GM12878 (cell line): ENCODE measurements around the gene ZER1. TPM values are rescaled to one million over a fixed set of nuclear protein-coding genes. Genes with fewer than 3 reads are reported as not detected.

Experiments
- ATF7 ChIP-seq: fragments of 450-650 bp; IDR thresholded peaks from 2 replicates; pipeline ENCODE4 v1.6.1; 2016; ENCODE audit warnings: low read depth, mild to moderate bottlenecking
- CBFB ChIP-seq: IDR thresholded peaks from 2 replicates; pipeline ENCODE4 v1.6.1; 2016; ENCODE audit warnings: antibody characterized with exemption, low read depth
- CEBPZ ChIP-seq: fragments of 150-350 bp; IDR thresholded peaks from 2 replicates; pipeline ENCODE4 v1.6.1; 2016; ENCODE audit warnings: low read depth, low read length
- CHD4 ChIP-seq: fragments of 200-600 bp; sonication (generic); IDR thresholded peaks from 2 replicates; pipeline ENCODE4 v1.6.1; 2016; ENCODE audit warnings: mild to moderate bottlenecking
- CTCF ChIP-seq, 3 experiments: IDR thresholded peaks in 2 of 3; conservative IDR thresholded peaks in 1 of 3; 2 replicates each; pipeline ENCODE4 v1.5.1; 2011; ENCODE audit warnings: low read depth in 3 of 3, low read length in 3 of 3, mild to moderate bottlenecking in 3 of 3, control low read depth in 2 of 3, moderate library complexity in 2 of 3, inconsistent platforms in 1 of 3, mixed read lengths in 1 of 3; ENCODE audit not compliant: control insufficient read depth in 2 of 3, insufficient read depth in 1 of 3; ENCODE audit errors: extremely low read depth in 1 of 3
- MTA2 ChIP-seq: fragments of 450-650 bp; IDR thresholded peaks from 2 replicates; pipeline ENCODE4 v1.6.1; 2016; ENCODE audit warnings: low read depth, mild to moderate bottlenecking, moderate library complexity
- NBN ChIP-seq: fragments of 450-650 bp; IDR thresholded peaks from 2 replicates; pipeline ENCODE4 v1.6.1; 2016
- NFYB ChIP-seq: IDR thresholded peaks from 2 replicates; pipeline ENCODE4 v1.6.1; 2011; ENCODE audit warnings: low read depth, mild to moderate bottlenecking, low read length, improper control_type of control experiment, moderate library complexity; ENCODE audit not compliant: insufficient read depth
- RAD21 ChIP-seq: IDR thresholded peaks from 2 replicates; pipeline ENCODE4 v1.6.1; 2011; ENCODE audit warnings: mild to moderate bottlenecking, low read depth, low read length, moderate library complexity; ENCODE audit not compliant: insufficient read depth
- SMAD5 ChIP-seq: IDR thresholded peaks from 2 replicates; pipeline ENCODE4 v1.6.1; 2016; ENCODE audit warnings: antibody characterized with exemption, low read depth
- SREBF2 ChIP-seq: IDR thresholded peaks from 2 replicates; pipeline ENCODE4 v1.6.1; 2012; ENCODE audit warnings: mild to moderate bottlenecking, low read length
- SUPT20H ChIP-seq: IDR thresholded peaks from 2 replicates; pipeline ENCODE4 v1.6.1; 2011; ENCODE audit warnings: low read depth, mild to moderate bottlenecking, low read length, moderate library complexity, borderline replicate concordance; ENCODE audit not compliant: control insufficient read depth
- polyA plus RNA-seq, 11 experiments: library from polyadenylated mRNA; depleted of rRNA in 4 of 11; unstranded in 6 of 11; stranded (reverse) in 5 of 11; fragments of >200 nt; fragmentation: Nextera tagmentation in 4 of 11; fragmentation: Illumina TruSeq in 1 of 11; extraction: Ambion mirVana in 4 of 11; extraction: Trizol in 1 of 11; gene quantifications; 1 replicate in 1 of 11; 2 replicates in 10 of 11; pipeline versions ENCODE4 v1.2.1 to v1.2.3, GENCODE V29; 2011 to 2016; ENCODE audit warnings: inconsistent platforms in 2 of 11, missing spikeins in 2 of 11, low read depth in 1 of 11
- total RNA-seq, 4 experiments: library from RNA; depleted of rRNA in 3 of 4; stranded (reverse); fragments of >200 nt in 3 of 4; fragmentation: Illumina TruSeq in 1 of 4; extraction: Trizol in 1 of 4; gene quantifications; 2 replicates each; pipeline versions ENCODE4 v1.2.1 to v1.2.3, GENCODE V29; 2013 to 2021

The ZER1 gene
- total and polyA plus RNA-seq, 10 of the 15 experiments (the other 5 are each of a cell fraction or from before 2014, with no cell fraction given): 0.32 to 16.9 (median 7.9) TPM

- TF ChIP-seq CTCF (IDR thresholded peaks at IDR 0.05 in 2 of 3, conservative IDR thresholded peaks at IDR 0.05 in 1 of 3; ENCODE audit: control insufficient read depth in 2 of 3, extremely low read depth in 1 of 3, insufficient read depth in 1 of 3, low read depth in 3 of 3, low read length in 3 of 3) (peak; percentile 33 to 44 (median 39); a peak in 4 of 6 replicates), RAD21 (0 out of 2 replicates have a peak, but pooled peaks have one; percentile 7), CEBPZ (no peak), SREBF2 (no peak), CBFB (no peak), SUPT20H (no peak), MTA2 (no peak), NBN (no peak), NFYB (no peak), CHD4 (no peak), ATF7 (no peak), SMAD5 (no peak)
- TF ChIP-seq, all 136 proteins: peak for 4
These were observed 38.5 kb downstream of the ZER1 start (continued) for GRCh38 chr9:128733256-128733655.
